ENCODE measurements around the gene GALNT6.

The GALNT6 gene, protein sequence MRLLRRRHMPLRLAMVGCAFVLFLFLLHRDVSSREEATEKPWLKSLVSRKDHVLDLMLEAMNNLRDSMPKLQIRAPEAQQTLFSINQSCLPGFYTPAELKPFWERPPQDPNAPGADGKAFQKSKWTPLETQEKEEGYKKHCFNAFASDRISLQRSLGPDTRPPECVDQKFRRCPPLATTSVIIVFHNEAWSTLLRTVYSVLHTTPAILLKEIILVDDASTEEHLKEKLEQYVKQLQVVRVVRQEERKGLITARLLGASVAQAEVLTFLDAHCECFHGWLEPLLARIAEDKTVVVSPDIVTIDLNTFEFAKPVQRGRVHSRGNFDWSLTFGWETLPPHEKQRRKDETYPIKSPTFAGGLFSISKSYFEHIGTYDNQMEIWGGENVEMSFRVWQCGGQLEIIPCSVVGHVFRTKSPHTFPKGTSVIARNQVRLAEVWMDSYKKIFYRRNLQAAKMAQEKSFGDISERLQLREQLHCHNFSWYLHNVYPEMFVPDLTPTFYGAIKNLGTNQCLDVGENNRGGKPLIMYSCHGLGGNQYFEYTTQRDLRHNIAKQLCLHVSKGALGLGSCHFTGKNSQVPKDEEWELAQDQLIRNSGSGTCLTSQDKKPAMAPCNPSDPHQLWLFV

DNA sequence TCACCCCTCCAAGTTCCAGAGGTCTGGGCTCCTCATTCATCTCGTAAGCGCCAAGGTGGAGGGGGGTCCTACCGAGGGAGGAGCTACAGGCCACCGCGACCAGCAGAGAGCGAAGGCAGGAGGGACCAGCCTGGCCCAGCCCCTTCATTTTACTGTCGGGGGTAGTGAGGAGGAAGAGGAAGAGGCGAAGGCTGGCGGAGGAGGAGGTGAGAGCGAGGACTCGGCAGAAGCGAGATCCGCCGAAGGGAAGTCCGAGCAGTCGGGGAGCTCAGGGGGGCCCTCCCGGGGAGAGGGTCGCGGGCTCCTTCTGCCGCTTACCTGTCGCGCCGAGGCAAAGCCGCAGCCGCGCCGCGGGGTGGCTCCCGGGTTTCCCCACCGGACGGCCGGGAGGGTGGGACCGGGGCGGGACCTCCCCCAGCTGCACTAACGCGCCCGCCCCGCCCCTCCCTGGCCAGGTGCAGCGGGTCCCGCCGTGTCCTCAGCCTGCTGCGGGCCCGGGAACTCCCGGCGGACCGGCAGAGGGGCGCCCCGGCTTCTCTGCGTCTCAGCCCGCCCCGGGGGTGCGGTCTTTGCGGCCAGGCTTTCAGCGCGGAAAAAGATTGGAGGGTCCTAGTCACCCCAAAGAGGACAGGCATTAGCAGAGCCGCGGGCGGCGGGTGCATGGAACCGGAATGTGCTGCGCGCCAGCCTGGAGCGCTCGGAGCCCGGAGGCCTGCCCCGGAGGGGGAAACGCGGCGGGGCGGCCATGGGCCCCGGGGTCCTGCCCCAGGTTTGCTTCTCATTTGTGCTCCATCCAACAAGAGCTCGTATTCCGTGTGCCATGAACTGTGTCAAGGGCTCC lies at the start of gene GALNT6:
GALNT6 (minus strand) TSS at position 124 of the 841 bp plus-strand sequence. CDS start 11,625 bp downstream, outside the sequence.
- TF ChIP-seq, protein P1, sequence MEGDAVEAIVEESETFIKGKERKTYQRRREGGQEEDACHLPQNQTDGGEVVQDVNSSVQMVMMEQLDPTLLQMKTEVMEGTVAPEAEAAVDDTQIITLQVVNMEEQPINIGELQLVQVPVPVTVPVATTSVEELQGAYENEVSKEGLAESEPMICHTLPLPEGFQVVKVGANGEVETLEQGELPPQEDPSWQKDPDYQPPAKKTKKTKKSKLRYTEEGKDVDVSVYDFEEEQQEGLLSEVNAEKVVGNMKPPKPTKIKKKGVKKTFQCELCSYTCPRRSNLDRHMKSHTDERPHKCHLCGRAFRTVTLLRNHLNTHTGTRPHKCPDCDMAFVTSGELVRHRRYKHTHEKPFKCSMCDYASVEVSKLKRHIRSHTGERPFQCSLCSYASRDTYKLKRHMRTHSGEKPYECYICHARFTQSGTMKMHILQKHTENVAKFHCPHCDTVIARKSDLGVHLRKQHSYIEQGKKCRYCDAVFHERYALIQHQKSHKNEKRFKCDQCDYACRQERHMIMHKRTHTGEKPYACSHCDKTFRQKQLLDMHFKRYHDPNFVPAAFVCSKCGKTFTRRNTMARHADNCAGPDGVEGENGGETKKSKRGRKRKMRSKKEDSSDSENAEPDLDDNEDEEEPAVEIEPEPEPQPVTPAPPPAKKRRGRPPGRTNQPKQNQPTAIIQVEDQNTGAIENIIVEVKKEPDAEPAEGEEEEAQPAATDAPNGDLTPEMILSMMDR (IDR thresholded peaks at IDR 0.05; ENCODE audit: borderline replicate concordance, control extremely low read depth, extremely low read depth, insufficient read depth, missing control alignments), result no peak
- peak; percentile 90 for DNase-seq (ENCODE audit: low spot score)
- in situ Hi-C loops (cut with MboI; ENCODE audit: low sequenced_read_pairs, unreplicated experiment), result no loop called here

DNA sequence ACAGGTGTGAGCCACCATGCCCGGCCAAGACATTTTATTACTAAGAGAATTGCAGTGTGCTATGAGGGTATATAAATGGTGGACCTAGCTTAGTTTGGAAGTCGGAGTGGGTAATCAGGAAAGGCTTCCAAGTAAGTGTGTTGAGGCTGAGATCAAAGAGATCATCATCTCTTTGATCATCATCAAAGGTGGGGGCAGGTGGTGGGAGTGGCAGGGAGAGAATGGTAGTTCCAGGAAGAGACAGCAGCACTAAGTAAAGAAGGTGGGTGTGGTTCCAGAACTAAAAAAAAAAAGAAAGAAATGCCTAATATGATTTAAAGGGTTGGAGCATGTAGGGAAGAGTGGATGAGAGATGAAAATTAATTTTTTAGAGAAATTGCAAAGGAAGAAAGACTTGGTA lies 48.1 kb upstream of the GALNT6 start:
- in situ Hi-C loops (cut with MboI; ENCODE audit: low sequenced_read_pairs, unreplicated experiment), result no loop called here
- TF ChIP-seq, protein P1 (IDR thresholded peaks at IDR 0.05; ENCODE audit: borderline replicate concordance, control extremely low read depth, extremely low read depth, insufficient read depth, missing control alignments), result no peak

DNA sequence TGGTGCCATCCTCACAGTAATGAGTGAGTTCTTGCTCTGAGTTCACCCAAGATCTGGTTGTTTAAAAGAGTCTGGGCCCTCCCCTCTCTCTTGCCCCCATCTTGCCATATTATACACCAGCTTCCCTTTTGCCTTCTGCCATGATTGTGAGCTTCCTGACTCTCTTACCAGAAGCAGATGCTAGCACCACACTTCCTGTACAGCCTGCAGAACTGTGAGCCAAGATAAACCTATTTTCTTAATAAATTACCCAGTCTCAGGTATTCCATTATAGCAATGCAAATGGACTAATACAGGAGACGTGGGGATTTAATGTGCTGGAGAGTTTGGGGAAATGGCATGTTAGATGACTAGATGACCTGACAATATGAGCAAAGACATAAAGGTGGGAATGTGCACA lies 46.2 kb upstream of the GALNT6 start:
- TF ChIP-seq, protein P1 (IDR thresholded peaks at IDR 0.05; ENCODE audit: borderline replicate concordance, control extremely low read depth, extremely low read depth, insufficient read depth, missing control alignments), result no peak
- in situ Hi-C loops (cut with MboI; ENCODE audit: low sequenced_read_pairs, unreplicated experiment), result no loop called here
- no peak for DNase-seq (ENCODE audit: low spot score)

More for the DNA sequence above, 48.1 kb upstream of the GALNT6 start:
- no peak for DNase-seq (ENCODE audit: low spot score)

DNA sequence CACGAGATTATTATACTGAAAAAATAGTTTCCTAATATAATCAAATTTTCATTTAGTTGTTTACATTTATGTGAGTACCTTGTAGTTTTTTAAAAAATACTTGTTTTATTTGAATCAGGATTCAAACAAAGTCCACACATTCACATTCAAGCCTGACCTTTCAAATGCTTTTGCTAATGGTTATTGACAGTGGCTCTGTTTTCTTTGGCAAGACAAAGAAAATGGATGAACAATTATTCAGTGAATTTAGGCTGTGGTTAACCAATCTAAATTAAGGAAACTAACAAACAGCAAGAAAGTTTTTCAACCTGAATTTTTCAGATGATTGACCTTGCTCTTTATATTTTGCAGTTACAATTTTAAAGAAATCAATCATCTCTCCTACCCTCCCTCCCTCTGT lies 43.1 kb upstream of the GALNT6 start:
- in situ Hi-C loops (cut with MboI; ENCODE audit: low sequenced_read_pairs, unreplicated experiment), result no loop called here
- TF ChIP-seq, protein P1 (IDR thresholded peaks at IDR 0.05; ENCODE audit: borderline replicate concordance, control extremely low read depth, extremely low read depth, insufficient read depth, missing control alignments), result no peak
- no peak for DNase-seq (ENCODE audit: low spot score)

DNA sequence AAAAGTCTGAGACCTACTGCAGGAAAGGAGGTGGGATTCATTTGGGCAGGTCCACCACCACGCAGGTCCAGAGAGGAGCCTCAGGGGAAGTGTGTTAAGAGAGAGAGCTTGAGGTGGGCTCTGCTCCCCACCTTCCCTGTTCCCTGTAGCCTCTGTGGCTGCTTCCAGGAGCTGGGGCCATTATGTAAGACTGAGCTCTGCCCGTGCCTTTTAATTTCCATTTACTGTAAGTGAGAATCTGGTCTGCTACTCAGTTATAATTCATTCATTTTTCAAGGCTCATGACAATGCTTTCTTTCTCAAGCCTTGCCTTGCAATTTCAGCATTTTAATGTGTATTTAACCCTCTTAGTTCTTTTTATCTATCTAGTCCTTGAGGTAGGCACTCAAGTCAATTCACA lies 41.7 kb upstream of the GALNT6 start:
- TF ChIP-seq, protein P1 (IDR thresholded peaks at IDR 0.05; ENCODE audit: borderline replicate concordance, control extremely low read depth, extremely low read depth, insufficient read depth, missing control alignments), result no peak
- DNase-seq (ENCODE audit: low spot score), result no peak
- in situ Hi-C loops (cut with MboI; ENCODE audit: low sequenced_read_pairs, unreplicated experiment), result no loop called here

DNA sequence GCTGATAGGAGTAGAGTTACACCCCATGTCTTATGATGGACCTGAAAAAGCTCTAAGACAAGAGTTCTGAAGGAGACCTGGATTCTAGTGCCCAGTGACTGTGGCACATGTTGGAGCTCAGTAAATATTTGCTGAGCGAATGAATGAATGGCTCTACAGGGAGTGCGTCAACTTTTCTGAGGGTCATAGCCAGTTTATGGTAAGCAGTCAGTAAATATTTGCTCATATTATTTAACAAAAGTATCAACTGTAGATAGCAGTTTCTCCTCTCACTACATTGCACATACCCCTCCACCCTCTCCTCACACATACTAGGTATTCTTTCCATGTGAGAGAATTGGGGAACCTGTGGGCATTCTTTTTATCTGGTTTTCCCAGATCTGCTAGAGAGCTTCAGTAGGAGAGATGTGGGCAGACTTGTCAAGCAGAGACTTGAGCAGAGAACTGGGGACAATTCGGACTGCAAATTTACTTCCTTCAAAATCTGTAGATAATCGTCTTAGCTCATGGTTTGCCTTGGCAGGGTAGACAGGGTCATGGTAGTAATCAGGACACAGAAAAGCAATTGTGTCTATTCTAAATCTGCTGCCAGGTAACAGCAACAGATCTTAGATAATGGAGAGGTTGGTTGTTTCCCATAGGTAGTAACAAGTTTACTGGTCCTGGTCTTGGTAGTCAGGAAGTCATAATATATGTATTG lies 39.1 kb upstream of the GALNT6 start:
- in situ Hi-C loops (cut with MboI; ENCODE audit: low sequenced_read_pairs, unreplicated experiment), result no loop called here
- no peak for DNase-seq (ENCODE audit: low spot score)
- TF ChIP-seq, protein P1 (IDR thresholded peaks at IDR 0.05; ENCODE audit: borderline replicate concordance, control extremely low read depth, extremely low read depth, insufficient read depth, missing control alignments), result no peak
